Activated CD4-positive, alpha-beta T cell treated with anti-CD3 and anti-CD28 coated beads, Interleukin-2, amount 10 ng/mL, durations not matched to agents 7 days and 5 days (primary cell): ENCODE measurements around the gene FYCO1. TPM values are rescaled to one million over a fixed set of nuclear protein-coding genes. Genes with fewer than 3 reads are reported as not detected.

Experiments
- CTCF ChIA-PET: fragments of 350-600 bp; sonication (Branson Sonifier 250); formaldehyde crosslinking; loops from one replicate; lab custom pipeline; 2021; ENCODE audit warnings: antibody characterized with exemption; lab: Charles Lee
- POLR2A ChIA-PET: fragments of 350-600 bp; sonication (Branson Sonifier 250); formaldehyde crosslinking; loops from one replicate; lab custom pipeline; 2021; ENCODE audit warnings: antibody characterized with exemption; lab: Charles Lee
- DNase-seq: peaks from one replicate; pipeline ENCODE4 v3.0.0-alpha.2; 2020
- H3K27ac Mint-ChIP-seq: one replicate; pipeline ENCODE4 v1.8.0; 2021; ENCODE audit warnings: mild to moderate bottlenecking, moderate library complexity, mixed read lengths
- H3K27me3 Mint-ChIP-seq: one replicate; pipeline ENCODE4 v1.8.0; 2021; ENCODE audit warnings: mixed read lengths
- H3K36me3 Mint-ChIP-seq: one replicate; pipeline ENCODE4 v1.8.0; 2021; ENCODE audit warnings: low read depth, mixed read lengths
- H3K4me1 Mint-ChIP-seq: one replicate; pipeline ENCODE4 v1.8.0; 2021; ENCODE audit warnings: mixed read lengths
- H3K4me3 Mint-ChIP-seq: one replicate; pipeline ENCODE4 v1.8.0; 2021; ENCODE audit warnings: mild to moderate bottlenecking, moderate library complexity, mixed read lengths
- H3K9me3 Mint-ChIP-seq: one replicate; pipeline ENCODE4 v1.8.0; 2021; ENCODE audit warnings: mixed read lengths
- total RNA-seq, 2 experiments: library from RNA; stranded (reverse); gene quantifications; one replicate each; pipeline ENCODE4 v1.2.3, GENCODE V29; 2021

The FYCO1 gene
- total RNA-seq, 2 experiments from 2014 or later, result 15.1 to 15.7 TPM

- H3K27me3 Mint-ChIP-seq, result peaks cover 59% of the 10 kb centered on the region
- ChIA-PET CTCF (interaction anchor here (1.2 to 1.6 kb wide), 2 partner anchors 16 to 196 kb away, joined by 3 read pairs; no protein-coding TSS in a partner anchor), POLR2A (no interaction called here)
- H3K36me3 Mint-ChIP-seq, result no peaks in the 10 kb centered on the region
- DNase-seq, result no peak
- no peak overlapping the region for H3K27ac Mint-ChIP-seq
- H3K4me3 Mint-ChIP-seq, result no peak overlapping the region
- peaks cover 6% of the 10 kb centered on the region for H3K4me1 Mint-ChIP-seq
- H3K9me3 Mint-ChIP-seq, result no peaks in the 10 kb centered on the region
Observed at GRCh38 chr3:45880725-45881077, 114.9 kb downstream of the FYCO1 start.

DNA sequence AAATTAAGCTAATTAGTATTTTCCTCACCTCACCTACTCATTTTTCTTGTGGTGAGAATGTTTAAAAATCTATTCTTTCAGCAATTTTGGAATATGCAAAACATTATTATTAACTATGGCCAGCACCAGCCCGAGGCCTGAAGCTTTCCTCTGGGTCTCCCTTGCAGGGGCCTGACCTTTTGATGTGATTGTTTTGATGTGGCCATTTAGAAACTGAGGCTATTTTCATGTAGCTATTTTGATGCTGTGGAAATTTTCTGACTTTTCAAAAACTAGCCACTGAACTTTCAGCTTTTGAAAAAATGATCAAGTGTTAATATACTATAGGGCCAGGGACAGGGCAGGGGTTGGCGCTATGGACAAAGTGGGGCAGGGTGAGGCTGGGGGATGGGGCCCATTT is 117.5 kb downstream of the FYCO1 start:
- ChIA-PET POLR2A (interaction anchor here (0.6 kb wide), 1 partner anchor 35 kb away, joined by 4 read pairs; no protein-coding TSS in a partner anchor), CTCF (interaction anchor here (0.6 to 1.3 kb wide), 2 partner anchors 115 to 710 kb away, joined by 3 to 4 read pairs; no protein-coding TSS in a partner anchor)
- Mint-ChIP-seq H3K27ac (no peak overlapping the region), H3K4me3 (no peak overlapping the region), H3K36me3 (no peaks in the 10 kb centered on the region), H3K27me3 (peaks cover 62% of the 10 kb centered on the region), H3K9me3 (peaks cover 5% of the 10 kb centered on the region), H3K4me1 (peaks cover 6% of the 10 kb centered on the region)
- DNase-seq, result no peak

DNA sequence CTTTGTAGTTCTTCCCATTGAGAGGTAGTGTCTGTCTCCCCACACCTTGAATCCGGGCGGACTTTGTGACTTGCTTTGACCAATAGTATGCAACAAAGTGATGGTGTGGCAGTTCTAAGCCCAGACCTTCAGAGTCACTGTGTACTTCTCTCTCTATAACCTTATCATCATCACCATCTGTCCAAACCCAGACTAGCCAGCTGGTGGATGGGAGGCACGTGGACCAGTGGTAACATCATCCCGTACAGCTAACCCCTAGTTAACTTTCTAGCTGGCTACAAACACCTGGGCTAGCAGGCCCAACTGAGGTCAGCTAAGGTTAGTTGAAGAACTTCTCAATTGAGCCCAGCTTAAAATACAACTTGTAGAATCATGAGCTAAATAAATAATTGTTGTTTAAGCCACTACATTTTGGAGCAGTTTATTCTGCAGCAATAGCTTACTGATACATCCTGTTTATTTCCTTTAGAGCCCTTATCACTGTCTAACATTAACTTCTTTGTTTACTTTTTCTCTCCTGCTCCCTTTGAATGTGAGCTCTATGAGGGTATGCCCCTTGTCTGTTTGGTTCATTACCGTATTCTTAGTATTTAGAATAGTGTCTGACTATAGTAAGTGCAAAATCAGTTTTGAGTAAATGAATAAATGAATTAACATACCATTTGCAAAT is 120.8 kb downstream of the FYCO1 start:
- ChIA-PET POLR2A (no interaction called here), CTCF (interaction anchor here (1.0 to 2.3 kb wide), 3 partner anchors 10 to 12 kb away, joined by 4 to 8 read pairs (median 5); partner anchors contain the start of gene CCR9)
- Mint-ChIP-seq H3K4me1 (peaks cover 12% of the 10 kb centered on the region), H3K9me3 (peaks cover 8% of the 10 kb centered on the region), H3K36me3 (peaks cover 2% of the 10 kb centered on the region), H3K27me3 (peaks cover 72% of the 10 kb centered on the region), H3K27ac (no peak overlapping the region), H3K4me3 (no peak overlapping the region)
- no peak for DNase-seq

GRCh38 chr3:45873638-45874037 is 122.0 kb downstream of the FYCO1 start:
- no peak for DNase-seq
- Mint-ChIP-seq H3K36me3 (peaks cover 2% of the 10 kb centered on the region), H3K27me3 (peaks cover 74% of the 10 kb centered on the region), H3K27ac (no peak overlapping the region), H3K9me3 (peaks cover 8% of the 10 kb centered on the region), H3K4me3 (no peak overlapping the region), H3K4me1 (peaks cover 23% of the 10 kb centered on the region)
- ChIA-PET POLR2A (no interaction called here), CTCF (interaction anchor here (0.8 to 1.1 kb wide), 2 partner anchors 9 to 35 kb away, joined by 3 to 5 read pairs; no protein-coding TSS in a partner anchor)

DNA sequence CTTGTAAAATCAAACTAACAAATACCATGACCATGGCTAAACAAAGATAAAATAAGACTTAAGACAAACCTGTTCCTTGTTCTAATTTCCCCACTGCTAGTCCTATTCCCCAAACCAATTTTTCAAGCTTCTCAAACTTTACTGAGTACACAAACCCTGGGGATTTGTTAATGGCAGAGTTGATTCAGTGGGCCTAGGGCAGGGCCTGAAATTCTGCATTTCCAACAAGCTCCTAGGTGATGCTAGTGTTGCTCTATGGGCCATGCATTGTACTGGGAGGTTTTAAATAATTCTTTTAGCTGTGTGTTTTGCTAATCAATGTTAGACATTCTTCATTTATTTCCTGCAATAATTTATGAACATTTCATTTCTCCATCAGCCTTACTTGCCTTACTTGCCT is 122.6 kb downstream of the FYCO1 start:
- Mint-ChIP-seq H3K27ac (no peak overlapping the region), H3K36me3 (peaks cover 2% of the 10 kb centered on the region), H3K4me3 (no peak overlapping the region), H3K27me3 (peaks cover 77% of the 10 kb centered on the region), H3K9me3 (peaks cover 8% of the 10 kb centered on the region), H3K4me1 (peaks cover 23% of the 10 kb centered on the region)
- POLR2A ChIA-PET, result no interaction called here
- CTCF ChIA-PET, result interaction anchor here (0.8 to 1.1 kb wide), 2 partner anchors 8 to 34 kb away, joined by 3 to 5 read pairs; no protein-coding TSS in a partner anchor
- no peak for DNase-seq

DNA sequence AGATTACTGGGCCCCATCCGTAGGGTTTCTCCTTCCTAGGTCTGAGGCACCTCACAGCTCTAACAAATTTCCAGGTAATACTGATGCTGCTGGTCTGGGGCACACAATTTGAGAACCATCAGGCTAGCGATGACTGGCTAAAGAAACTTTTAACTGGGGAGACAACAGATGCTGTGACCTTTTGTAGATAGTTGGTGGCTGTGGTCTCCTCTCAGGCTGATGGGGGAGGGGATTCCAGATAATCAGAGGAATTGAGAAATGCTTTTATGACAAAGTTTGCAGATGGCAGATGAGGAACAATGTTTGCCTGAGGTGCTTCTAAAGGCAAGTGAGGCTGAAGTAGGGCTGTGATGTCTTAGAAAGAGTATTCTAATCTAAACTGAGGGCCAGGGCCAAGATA is 123.1 kb downstream of the FYCO1 start:
- Mint-ChIP-seq H3K27ac (no peak overlapping the region), H3K9me3 (peaks cover 8% of the 10 kb centered on the region), H3K36me3 (peaks cover 2% of the 10 kb centered on the region), H3K27me3 (peaks cover 79% of the 10 kb centered on the region), H3K4me1 (peaks cover 23% of the 10 kb centered on the region), H3K4me3 (no peak overlapping the region)
- ChIA-PET CTCF (no interaction called here), POLR2A (no interaction called here)
- DNase-seq, result no peak

- Mint-ChIP-seq H3K36me3 (peaks cover 2% of the 10 kb centered on the region), H3K4me3 (no peak overlapping the region), H3K9me3 (peaks cover 8% of the 10 kb centered on the region), H3K4me1 (peaks cover 23% of the 10 kb centered on the region), H3K27ac (no peak overlapping the region), H3K27me3 (peaks cover 84% of the 10 kb centered on the region)
- POLR2A ChIA-PET, result no interaction called here
- CTCF ChIA-PET, result no interaction called here
- DNase-seq, result no peak
Observed at GRCh38 chr3:45871780-45872179, 123.8 kb downstream of the FYCO1 start.

- CTCF ChIA-PET, result interaction anchor here (0.7 kb wide), 1 partner anchor 206 kb away, joined by 3 read pairs; no protein-coding TSS in a partner anchor
- H3K4me1 Mint-ChIP-seq, result peaks cover 29% of the 10 kb centered on the region
- H3K4me3 Mint-ChIP-seq, result no peak overlapping the region
- peaks cover 2% of the 10 kb centered on the region for H3K36me3 Mint-ChIP-seq
- H3K27ac Mint-ChIP-seq, result peak overlapping the region; percentile 2
- peaks cover 8% of the 10 kb centered on the region for H3K9me3 Mint-ChIP-seq
- H3K27me3 Mint-ChIP-seq, result peaks cover 87% of the 10 kb centered on the region
- peak; percentile 78 for DNase-seq
- POLR2A ChIA-PET, result no interaction called here
Observed at GRCh38 chr3:45870099-45870498, 125.5 kb downstream of the FYCO1 start.

- Mint-ChIP-seq H3K27ac (no peak overlapping the region), H3K27me3 (peaks cover 88% of the 10 kb centered on the region), H3K36me3 (peaks cover 2% of the 10 kb centered on the region), H3K9me3 (peaks cover 8% of the 10 kb centered on the region), H3K4me3 (no peak overlapping the region), H3K4me1 (peaks cover 33% of the 10 kb centered on the region)
- ChIA-PET POLR2A (no interaction called here), CTCF (interaction anchor here (0.7 kb wide), 1 partner anchor 207 kb away, joined by 3 read pairs; no protein-coding TSS in a partner anchor)
- no peak for DNase-seq
Observed at GRCh38 chr3:45869638-45870037, 126.0 kb downstream of the FYCO1 start.

DNA sequence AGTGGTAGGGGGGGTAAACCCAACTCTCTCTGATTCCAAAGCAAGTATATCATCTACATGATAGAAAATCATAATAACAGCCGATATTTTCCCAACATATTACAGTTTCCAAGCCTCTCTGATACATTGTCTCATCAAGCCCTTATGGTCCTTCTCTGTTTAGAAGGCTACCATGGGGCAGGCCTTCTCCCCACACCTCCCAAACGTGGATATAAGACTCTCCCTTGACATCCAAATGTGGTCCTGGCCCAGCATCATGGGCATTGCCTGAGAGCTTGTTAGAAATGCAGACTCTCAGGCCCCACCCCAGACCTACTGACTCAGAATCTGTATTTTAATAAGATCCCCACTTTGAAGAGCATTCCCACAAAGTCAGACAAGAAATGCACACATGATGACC is 127.0 kb downstream of the FYCO1 start:
- peaks cover 2% of the 10 kb centered on the region for H3K36me3 Mint-ChIP-seq
- peaks cover 8% of the 10 kb centered on the region for H3K9me3 Mint-ChIP-seq
- H3K4me3 Mint-ChIP-seq, result no peak overlapping the region
- POLR2A ChIA-PET, result no interaction called here
- DNase-seq, result no peak
- CTCF ChIA-PET, result interaction anchor here (0.6 to 1.1 kb wide), 3 partner anchors 210 to 689 kb away, joined by 3 to 4 read pairs (median 3); no protein-coding TSS in a partner anchor
- H3K4me1 Mint-ChIP-seq, result peaks cover 35% of the 10 kb centered on the region
- no peak overlapping the region for H3K27ac Mint-ChIP-seq
- peaks cover 84% of the 10 kb centered on the region for H3K27me3 Mint-ChIP-seq

GRCh38 chr3:45868213-45868612 is 127.4 kb downstream of the FYCO1 start:
- Mint-ChIP-seq H3K9me3 (peaks cover 12% of the 10 kb centered on the region), H3K36me3 (peaks cover 6% of the 10 kb centered on the region), H3K27ac (no peak overlapping the region), H3K27me3 (peaks cover 86% of the 10 kb centered on the region), H3K4me3 (no peak overlapping the region), H3K4me1 (peaks cover 37% of the 10 kb centered on the region)
- ChIA-PET POLR2A (no interaction called here), CTCF (interaction anchor here (0.6 to 1.1 kb wide), 3 partner anchors 211 to 688 kb away, joined by 3 to 4 read pairs (median 3); no protein-coding TSS in a partner anchor)
- DNase-seq, result no peak
